T-helper 2 cell treated with Interferon-gamma antibody and Interleukin-4, amounts not matched to agents 5 μg/mL and 100 μg/mL, for 36 hours (primary cell): ENCODE results near the gene HMG20B.
A peak's percentile ranks its signal among the peaks of the same experiment; 100 is the strongest.

Experiments used
- DNase-seq: peaks from one replicate; pipeline ENCODE4 v3.0.0; 2021; ENCODE audit warnings: low spot score
- H3K27ac Mint-ChIP-seq: one replicate; pipeline ENCODE4 v1.8.0; 2021; ENCODE audit warnings: mild to moderate bottlenecking, mixed read lengths
- H3K27me3 Mint-ChIP-seq: one replicate; pipeline ENCODE4 v1.8.0; 2021; ENCODE audit warnings: low read depth, mixed read lengths
- H3K36me3 Mint-ChIP-seq: one replicate; pipeline ENCODE4 v1.8.0; 2021; ENCODE audit warnings: low read depth, mixed read lengths
- H3K4me1 Mint-ChIP-seq: one replicate; pipeline ENCODE4 v1.8.0; 2021; ENCODE audit warnings: low read depth, mixed read lengths
- H3K4me3 Mint-ChIP-seq: one replicate; pipeline ENCODE4 v1.8.0; 2022; ENCODE audit warnings: mild to moderate bottlenecking, moderate library complexity, mixed read lengths
- H3K9me3 Mint-ChIP-seq: one replicate; pipeline ENCODE4 v1.8.0; 2021; ENCODE audit warnings: mixed read lengths

The HMG20B gene

DNA sequence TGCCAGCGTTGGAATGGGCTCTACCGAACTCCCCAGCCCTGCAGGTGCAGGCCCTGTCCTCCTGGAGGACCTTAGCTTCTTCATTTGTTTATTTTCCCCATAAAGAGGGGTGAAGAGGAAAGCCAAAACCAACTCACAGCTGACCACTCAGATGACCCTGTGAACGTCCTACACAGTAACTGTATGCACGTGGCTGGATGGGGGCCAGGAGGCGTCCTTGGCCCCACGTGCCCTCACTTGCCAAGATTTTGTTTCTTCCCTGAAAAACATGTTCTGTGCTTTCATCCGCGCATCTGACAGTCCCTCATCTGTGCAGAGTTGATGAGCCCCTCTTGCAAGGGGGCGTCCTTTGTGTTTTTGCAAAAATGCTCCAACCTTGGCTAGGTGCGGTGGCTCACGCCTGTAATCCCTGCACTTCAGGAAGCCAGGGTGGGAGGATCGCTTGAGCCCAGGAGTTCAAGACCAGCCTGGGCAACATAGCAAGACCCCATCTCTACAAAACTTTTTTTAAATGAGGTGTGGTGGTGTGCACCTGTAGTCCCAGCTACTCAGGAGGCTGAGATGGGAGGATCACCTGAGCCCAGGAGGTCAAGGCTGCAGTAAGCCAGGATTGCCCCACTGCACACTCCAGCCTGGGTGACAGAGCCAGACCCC lies 39.1 kb upstream of the HMG20B start:
- no peak overlapping the region for H3K27ac Mint-ChIP-seq
- no peak overlapping the region for H3K4me3 Mint-ChIP-seq
- DNase-seq, result no peak
- H3K9me3 Mint-ChIP-seq, result no peaks in the 10 kb centered on the region
- peaks cover 20% of the 10 kb centered on the region for H3K36me3 Mint-ChIP-seq
- no peaks in the 10 kb centered on the region for H3K27me3 Mint-ChIP-seq
- H3K4me1 Mint-ChIP-seq, result no peaks in the 10 kb centered on the region

- Mint-ChIP-seq H3K4me1 (no peaks in the 10 kb centered on the region), H3K9me3 (no peaks in the 10 kb centered on the region), H3K4me3 (no peak overlapping the region), H3K27ac (no peak overlapping the region), H3K27me3 (no peaks in the 10 kb centered on the region), H3K36me3 (peaks cover 25% of the 10 kb centered on the region)
- DNase-seq, result no peak
Measured at GRCh38 chr19:3534375-3535234, 38.1 kb upstream of the HMG20B start.

GRCh38 chr19:3535235-3535535 lies 37.6 kb upstream of the HMG20B start:
- H3K27ac Mint-ChIP-seq, result no peak overlapping the region
- H3K27me3 Mint-ChIP-seq, result no peaks in the 10 kb centered on the region
- H3K4me3 Mint-ChIP-seq, result no peak overlapping the region
- H3K4me1 Mint-ChIP-seq, result no peaks in the 10 kb centered on the region
- H3K36me3 Mint-ChIP-seq, result peaks cover 28% of the 10 kb centered on the region
- no peak for DNase-seq
- H3K9me3 Mint-ChIP-seq, result no peaks in the 10 kb centered on the region

- no peak for DNase-seq
Measured at GRCh38 chr19:3535563-3535965, 37.2 kb upstream of the HMG20B start.

DNA sequence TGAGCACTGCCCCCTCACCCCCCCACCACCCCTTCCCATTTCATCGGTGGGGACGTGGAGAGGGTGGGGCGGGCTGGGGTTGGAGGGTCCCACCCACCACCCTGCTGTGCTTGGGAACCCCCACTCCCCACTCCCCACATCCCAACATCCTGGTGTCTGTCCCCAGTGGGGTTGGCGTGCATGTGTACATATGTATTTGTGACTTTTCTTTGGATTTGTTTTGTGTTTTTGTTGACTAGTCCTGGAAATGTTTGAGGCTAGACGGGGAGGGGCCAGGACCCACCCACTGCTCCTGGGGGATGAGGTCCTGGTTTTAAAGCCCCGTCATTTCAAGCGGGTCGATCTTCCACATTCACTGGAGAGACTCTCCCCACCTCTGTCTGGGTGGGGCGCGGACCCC lies 36.8 kb upstream of the HMG20B start:
- Mint-ChIP-seq H3K4me3 (no peak overlapping the region), H3K9me3 (no peaks in the 10 kb centered on the region), H3K27me3 (no peaks in the 10 kb centered on the region), H3K4me1 (no peaks in the 10 kb centered on the region), H3K36me3 (peaks cover 28% of the 10 kb centered on the region), H3K27ac (no peak overlapping the region)
- DNase-seq, result no peak

More at GRCh38 chr19:3535563-3535965, 37.2 kb upstream of the HMG20B start:
- Mint-ChIP-seq H3K27ac (no peak overlapping the region), H3K27me3 (no peaks in the 10 kb centered on the region), H3K9me3 (no peaks in the 10 kb centered on the region), H3K4me3 (no peak overlapping the region), H3K4me1 (no peaks in the 10 kb centered on the region), H3K36me3 (peaks cover 28% of the 10 kb centered on the region)

- DNase-seq, result no peak
- Mint-ChIP-seq H3K4me1 (no peaks in the 10 kb centered on the region), H3K4me3 (no peak overlapping the region), H3K27ac (no peak overlapping the region), H3K27me3 (no peaks in the 10 kb centered on the region), H3K36me3 (peaks cover 23% of the 10 kb centered on the region), H3K9me3 (no peaks in the 10 kb centered on the region)
Measured at GRCh38 chr19:3536429-3537100, 36.2 kb upstream of the HMG20B start.

DNA sequence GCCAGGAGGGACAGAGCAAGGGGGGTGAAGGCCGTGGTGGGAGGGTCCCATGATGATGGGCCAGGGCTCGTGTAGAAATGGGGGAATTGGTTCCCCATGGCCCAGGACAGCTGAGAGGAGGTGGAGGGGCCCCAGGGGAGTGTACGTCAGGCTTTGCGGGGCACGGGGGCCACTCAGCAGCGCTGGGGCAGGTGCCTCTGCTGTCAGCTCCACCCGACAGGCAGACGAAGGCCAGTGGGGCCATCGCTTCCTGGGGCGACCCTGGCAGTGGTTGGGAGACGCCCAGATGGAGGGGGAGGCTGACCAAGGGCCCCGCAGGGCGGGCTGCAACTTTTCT lies 35.7 kb upstream of the HMG20B start:
- Mint-ChIP-seq H3K9me3 (no peaks in the 10 kb centered on the region), H3K4me1 (no peaks in the 10 kb centered on the region), H3K27ac (no peak overlapping the region), H3K27me3 (no peaks in the 10 kb centered on the region), H3K4me3 (no peak overlapping the region), H3K36me3 (peaks cover 23% of the 10 kb centered on the region)
- DNase-seq, result no peak

GRCh38 chr19:3537438-3538240 lies 35.1 kb upstream of the HMG20B start:
- Mint-ChIP-seq H3K36me3 (peaks cover 21% of the 10 kb centered on the region), H3K4me3 (no peak overlapping the region), H3K4me1 (no peaks in the 10 kb centered on the region), H3K27ac (peak overlapping the region; percentile 10), H3K27me3 (no peaks in the 10 kb centered on the region), H3K9me3 (no peaks in the 10 kb centered on the region)
- DNase-seq, result no peak

- Mint-ChIP-seq H3K9me3 (no peaks in the 10 kb centered on the region), H3K27me3 (no peaks in the 10 kb centered on the region), H3K36me3 (peaks cover 21% of the 10 kb centered on the region), H3K4me1 (no peaks in the 10 kb centered on the region), H3K4me3 (no peak overlapping the region), H3K27ac (no peak overlapping the region)
- no peak for DNase-seq
Measured at GRCh38 chr19:3538258-3538929, 34.4 kb upstream of the HMG20B start.

DNA sequence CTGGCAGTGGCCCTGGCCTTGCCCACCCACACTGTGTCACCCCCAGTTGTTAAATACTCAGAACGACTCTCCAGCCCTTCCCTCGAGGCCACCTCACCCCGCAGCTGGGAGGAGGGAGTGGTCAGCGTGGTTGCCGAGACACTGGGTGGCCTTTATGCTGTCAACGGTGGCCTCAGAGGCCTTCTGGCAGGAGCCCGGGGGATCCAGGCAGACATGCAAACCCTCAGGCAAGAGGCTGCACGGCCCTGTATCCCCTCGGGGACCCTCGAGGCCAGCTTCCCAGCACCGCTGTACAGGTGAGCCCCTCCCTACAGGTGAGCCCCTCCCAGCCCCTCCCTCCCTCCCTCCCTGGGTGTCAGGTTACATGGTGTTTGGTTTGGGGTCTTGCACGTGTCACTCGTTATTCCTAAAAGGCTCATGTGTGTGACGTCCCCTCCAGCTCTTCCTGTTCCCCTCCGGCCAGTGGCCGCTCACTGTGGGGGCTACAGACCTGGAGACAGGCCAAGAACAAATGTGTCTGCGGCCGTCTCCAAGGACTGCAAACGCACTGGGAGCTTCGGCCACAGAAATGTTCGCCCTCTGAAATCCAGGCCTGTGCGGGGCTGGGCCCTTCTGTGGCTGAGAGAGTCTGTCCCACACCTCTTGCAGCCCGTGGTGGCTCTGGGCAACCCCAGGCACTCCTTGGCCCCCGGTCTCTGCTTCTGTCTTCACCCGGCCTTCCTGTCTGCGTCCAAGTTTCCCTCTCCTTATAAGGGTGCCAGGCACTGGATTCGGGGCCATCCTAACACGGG lies 33.6 kb upstream of the HMG20B start, which contains the start of gene TEKTIP1:
TEKTIP1 (plus strand) TSS at position 210 of the 791 bp plus-strand sequence; CDS start at position 214, 4 bp downstream.
- H3K4me3 Mint-ChIP-seq, result no peak within 1 kb of the TSS
- DNase-seq, result no peak

DNA sequence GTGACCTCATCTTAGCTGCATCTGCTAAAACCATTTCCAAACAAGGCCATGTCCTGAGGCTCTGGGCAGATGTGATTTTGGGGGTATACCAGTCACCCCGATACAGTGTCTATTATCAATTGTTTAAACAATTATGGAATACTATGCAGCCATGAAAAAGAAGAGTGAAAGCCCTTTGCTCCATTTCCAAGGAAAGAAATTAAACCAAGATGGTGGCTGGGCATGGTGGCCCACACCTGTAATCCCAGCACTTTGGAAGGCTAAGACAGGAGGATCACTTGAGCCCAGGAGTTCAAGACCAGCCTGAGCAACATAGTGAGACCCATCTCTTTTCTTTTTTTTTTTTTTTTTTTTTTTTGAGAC lies 33.0 kb upstream of the HMG20B start:
- DNase-seq, result no peak
- Mint-ChIP-seq H3K4me1 (no peaks in the 10 kb centered on the region), H3K9me3 (no peaks in the 10 kb centered on the region), H3K27me3 (no peaks in the 10 kb centered on the region), H3K27ac (no peak overlapping the region), H3K4me3 (no peak overlapping the region), H3K36me3 (peaks cover 14% of the 10 kb centered on the region)

More for the DNA sequence above, 33.6 kb upstream of the HMG20B start, which contains the start of gene TEKTIP1:
- Mint-ChIP-seq H3K27me3 (no peaks in the 10 kb centered on the region), H3K27ac (no peak within 1 kb of the TSS), H3K36me3 (peaks cover 17% of the 10 kb centered on the region), H3K4me1 (no peaks in the 10 kb centered on the region), H3K9me3 (no peaks in the 10 kb centered on the region)

- no peaks in the 10 kb centered on the region for H3K9me3 Mint-ChIP-seq
- H3K4me3 Mint-ChIP-seq, result no peak overlapping the region
- H3K27me3 Mint-ChIP-seq, result no peaks in the 10 kb centered on the region
- H3K4me1 Mint-ChIP-seq, result no peaks in the 10 kb centered on the region
- H3K36me3 Mint-ChIP-seq, result peaks cover 19% of the 10 kb centered on the region
- no peak for DNase-seq
- no peak overlapping the region for H3K27ac Mint-ChIP-seq
Measured at GRCh38 chr19:3543150-3544057, 29.3 kb upstream of the HMG20B start.
